SU-DHL-6 (cell line): ENCODE measurements around the gene PCGF5.

Experiments
- H2AFZ ChIP-seq: fragments of 200-600 bp; sonication (generic); 2 replicates; pipeline ENCODE4 v1.6.1; 2014; ENCODE audit warnings: low read depth, mild to moderate bottlenecking, moderate library complexity, mixed read lengths, antibody characterized with exemption, low read length; ENCODE audit not compliant: severe bottlenecking
- H3F3A ChIP-seq: fragments of 200-600 bp; shearing (Covaris generic); 2 replicates; pipeline ENCODE4 v1.6.0; 2016; ENCODE audit warnings: antibody characterized with exemption, mild to moderate bottlenecking; ENCODE audit not compliant: insufficient read depth
- H3K27ac ChIP-seq: fragments of 200-600 bp; sonication (generic); 2 replicates; pipeline ENCODE4 v1.5.1; 2016; ENCODE audit warnings: low read depth, mild to moderate bottlenecking, low read length, moderate library complexity, mixed read lengths
- H3K27me3 ChIP-seq: fragments of 200-600 bp; sonication (generic), shearing (Covaris generic); 2 replicates; pipeline ENCODE4 v1.6.0; 2014; ENCODE audit warnings: mild to moderate bottlenecking, low read length
- H3K36me3 ChIP-seq: fragments of 200-600 bp; sonication (generic); 2 replicates; pipeline ENCODE4 v1.6.1; 2014; ENCODE audit warnings: mild to moderate bottlenecking, low read length, mixed read lengths
- H3K4me2 ChIP-seq: fragments of 300-600, 200-600 bp; shearing (Covaris generic), sonication (generic); 2 replicates; pipeline ENCODE4 v1.6.0; 2014; ENCODE audit warnings: low read length, low read depth, mild to moderate bottlenecking; ENCODE audit not compliant: poor library complexity, severe bottlenecking
- H3K4me3 ChIP-seq: fragments of 200-600 bp; sonication (generic); 2 replicates; pipeline ENCODE4 v1.5.1; 2014; ENCODE audit warnings: antibody characterized with exemption, low read length, mild to moderate bottlenecking, mixed read lengths; ENCODE audit not compliant: insufficient read depth, poor library complexity, severe bottlenecking
- H3K79me2 ChIP-seq: fragments of 200-600 bp; sonication (generic); 2 replicates; pipeline ENCODE4 v1.6.1; 2014; ENCODE audit warnings: mild to moderate bottlenecking, low read length, moderate library complexity; ENCODE audit not compliant: insufficient read depth
- H3K9ac ChIP-seq: fragments of 200-600 bp; sonication (generic); 2 replicates; pipeline ENCODE4 v1.7.0; 2014; ENCODE audit warnings: mild to moderate bottlenecking, low read length
- H3K9me2 ChIP-seq: fragments of 200-600 bp; sonication (generic); replicated peaks from 2 replicates; pipeline ENCODE4 v1.6.1; 2014; ENCODE audit warnings: low read length; ENCODE audit not compliant: insufficient read depth
- H3K9me3 ChIP-seq: fragments of 200-600 bp; sonication (generic); 2 replicates; pipeline ENCODE4 v1.6.1; 2014; ENCODE audit warnings: low read length, mixed read lengths; ENCODE audit not compliant: insufficient read depth
- H4K20me1 ChIP-seq: fragments of 200-600 bp; sonication (generic); 2 replicates; pipeline ENCODE4 v1.6.1; 2014; ENCODE audit warnings: low read depth, mild to moderate bottlenecking, antibody characterized with exemption, low read length, moderate library complexity, mixed read lengths
- CTCF ChIP-seq: fragments of 200-600 bp; sonication (generic); IDR thresholded peaks from one replicate; pipeline ENCODE4 v1.5.1; 2017; ENCODE audit warnings: antibody characterized with exemption, mild to moderate bottlenecking, low read length, moderate library complexity; ENCODE audit not compliant: insufficient read depth, poor library complexity, severe bottlenecking
- EZH2phosphoT487 ChIP-seq: fragments of 200-600 bp; sonication (generic), shearing (Covaris generic); conservative IDR thresholded peaks from 2 replicates; pipeline ENCODE4 v1.6.1; 2018; ENCODE audit warnings: mild to moderate bottlenecking, antibody characterized with exemption, low read length, moderate library complexity, mixed read lengths

PCGF5 gene

GRCh38 chr10:91211675-91212074, 8.8 kb upstream of the PCGF5 start:
- Histone ChIP-seq H3K9me3 (no peaks in the 10 kb centered on the region), H3K36me3 (no peaks in the 10 kb centered on the region), H3K9me2 (no peaks in the 10 kb centered on the region), H3F3A (no peaks in the 10 kb centered on the region), H3K27ac (no peak overlapping the region), H3K4me3 (no peak overlapping the region), H2AFZ (no peak overlapping the region), H3K9ac (no peak overlapping the region), H4K20me1 (peaks cover 17% of the 10 kb centered on the region), H3K27me3 (no peaks in the 10 kb centered on the region), H3K4me2 (no peak overlapping the region), H3K79me2 (no peaks in the 10 kb centered on the region)
- no peak for TF ChIP-seq EZH2phosphoT487
- no peak for TF ChIP-seq CTCF

- no peaks in the 10 kb centered on the region for H3K79me2 ChIP-seq
- H3K9me2 ChIP-seq = no peaks in the 10 kb centered on the region
- H4K20me1 ChIP-seq = peaks cover 17% of the 10 kb centered on the region
- H2AFZ ChIP-seq = no peak overlapping the region
- H3K4me3 ChIP-seq = no peak overlapping the region
- 0 out of 2 replicates have a peak, but pooled peaks cover 3% of the 10 kb centered on the region for H3F3A ChIP-seq
- no peak for TF ChIP-seq EZH2phosphoT487
- TF ChIP-seq CTCF = no peak
- H3K9ac ChIP-seq = no peak overlapping the region
- H3K27me3 ChIP-seq = no peaks in the 10 kb centered on the region
- no peak overlapping the region for H3K4me2 ChIP-seq
- no peaks in the 10 kb centered on the region for H3K9me3 ChIP-seq
- no peaks in the 10 kb centered on the region for H3K36me3 ChIP-seq
- no peak overlapping the region for H3K27ac ChIP-seq
Observed at GRCh38 chr10:91214911-91215310, 5.6 kb upstream of the PCGF5 start.

- Histone ChIP-seq H3K9ac (no peak overlapping the region), H4K20me1 (peaks cover 17% of the 10 kb centered on the region), H3K27ac (no peak overlapping the region), H3F3A (0 out of 2 replicates have a peak, but pooled peaks cover 3% of the 10 kb centered on the region), H3K9me2 (no peaks in the 10 kb centered on the region), H3K27me3 (no peaks in the 10 kb centered on the region), H3K9me3 (no peaks in the 10 kb centered on the region), H2AFZ (no peak overlapping the region), H3K4me3 (no peak overlapping the region), H3K36me3 (no peaks in the 10 kb centered on the region), H3K4me2 (no peak overlapping the region), H3K79me2 (no peaks in the 10 kb centered on the region)
- TF ChIP-seq CTCF (no peak), EZH2phosphoT487 (no peak)
Observed at GRCh38 chr10:91215384-91215783, 5.1 kb upstream of the PCGF5 start.
